ENCODE measurements around the gene E2F6.
"Not testable (repeated sequence)": the region's sequence is repeated elsewhere in the genome, so short reads cannot be mapped to it uniquely, and the experiment has no call there.

E2F6 gene

DNA sequence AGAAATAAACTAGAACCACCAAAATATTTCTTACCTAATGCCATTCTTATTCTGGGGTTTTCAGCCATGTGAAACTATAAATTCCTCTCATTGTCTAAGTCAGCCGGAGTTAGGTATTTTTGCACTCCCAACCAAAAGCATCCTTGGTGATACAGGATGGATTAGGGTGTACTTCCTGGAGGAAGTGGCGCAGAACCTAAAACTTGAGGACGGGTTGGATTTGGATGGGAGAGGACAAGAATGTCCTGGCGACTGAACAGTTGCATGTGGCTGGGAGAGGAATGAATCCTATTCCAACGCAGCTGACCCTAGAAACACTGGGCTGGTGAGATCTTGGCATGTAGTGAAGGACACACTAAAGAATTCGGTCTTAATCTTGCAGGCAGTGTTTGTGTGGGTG lies 58.5 kb downstream of the E2F6 start:
- in situ Hi-C loops (cut with HindIII; ENCODE audit: low pct_ligation_motif_present, low sequenced_read_pairs), result no loop called here
- no peaks in the 10 kb centered on the region for H3K27me3 ChIP-seq (replicated peaks)
- TF ChIP-seq, protein P1, sequence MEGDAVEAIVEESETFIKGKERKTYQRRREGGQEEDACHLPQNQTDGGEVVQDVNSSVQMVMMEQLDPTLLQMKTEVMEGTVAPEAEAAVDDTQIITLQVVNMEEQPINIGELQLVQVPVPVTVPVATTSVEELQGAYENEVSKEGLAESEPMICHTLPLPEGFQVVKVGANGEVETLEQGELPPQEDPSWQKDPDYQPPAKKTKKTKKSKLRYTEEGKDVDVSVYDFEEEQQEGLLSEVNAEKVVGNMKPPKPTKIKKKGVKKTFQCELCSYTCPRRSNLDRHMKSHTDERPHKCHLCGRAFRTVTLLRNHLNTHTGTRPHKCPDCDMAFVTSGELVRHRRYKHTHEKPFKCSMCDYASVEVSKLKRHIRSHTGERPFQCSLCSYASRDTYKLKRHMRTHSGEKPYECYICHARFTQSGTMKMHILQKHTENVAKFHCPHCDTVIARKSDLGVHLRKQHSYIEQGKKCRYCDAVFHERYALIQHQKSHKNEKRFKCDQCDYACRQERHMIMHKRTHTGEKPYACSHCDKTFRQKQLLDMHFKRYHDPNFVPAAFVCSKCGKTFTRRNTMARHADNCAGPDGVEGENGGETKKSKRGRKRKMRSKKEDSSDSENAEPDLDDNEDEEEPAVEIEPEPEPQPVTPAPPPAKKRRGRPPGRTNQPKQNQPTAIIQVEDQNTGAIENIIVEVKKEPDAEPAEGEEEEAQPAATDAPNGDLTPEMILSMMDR (IDR thresholded peaks at IDR 0.05; ENCODE audit: low read depth, low read length, missing control alignments), result no peak
- no peak for DNase-seq
- H3K27ac ChIP-seq, result no peak overlapping the region
- no peaks in the 10 kb centered on the region for H3K36me3 ChIP-seq (replicated peaks)
- no peak overlapping the region for H3K4me3 ChIP-seq (ENCODE audit: low read depth, low read length)

DNA sequence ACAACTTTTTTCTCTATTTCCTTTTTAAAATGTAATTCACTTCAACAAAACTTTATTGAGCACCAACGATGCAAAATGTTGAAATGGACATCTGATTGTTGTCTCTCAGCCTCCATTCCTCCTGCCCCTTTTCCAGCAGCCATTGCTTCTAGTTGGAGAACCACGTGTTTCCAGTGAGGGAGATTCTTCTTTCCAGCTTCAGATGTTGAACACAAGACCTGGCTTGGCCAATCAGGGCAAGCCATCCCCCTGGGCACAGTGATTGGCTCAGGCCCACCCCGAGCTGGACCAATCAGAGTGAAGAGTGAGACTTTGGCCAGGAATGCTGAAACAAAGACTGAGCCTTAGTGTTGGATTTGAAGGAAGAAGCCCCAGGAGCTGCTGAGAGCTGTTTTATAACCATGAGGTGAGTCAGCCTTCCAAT lies 59.0 kb downstream of the E2F6 start:
- Histone ChIP-seq H3K27me3 (replicated peaks) (no peaks in the 10 kb centered on the region), H3K27ac (peak overlapping the region; percentile 32), H3K36me3 (replicated peaks) (no peaks in the 10 kb centered on the region), H3K4me3 (ENCODE audit: low read depth, low read length) (no peak overlapping the region)
- TF ChIP-seq, protein P1 (IDR thresholded peaks at IDR 0.05; ENCODE audit: low read depth, low read length, missing control alignments), result no peak
- in situ Hi-C loops (cut with HindIII; ENCODE audit: low pct_ligation_motif_present, low sequenced_read_pairs), result no loop called here
- DNase-seq, result peak; percentile 80

DNA sequence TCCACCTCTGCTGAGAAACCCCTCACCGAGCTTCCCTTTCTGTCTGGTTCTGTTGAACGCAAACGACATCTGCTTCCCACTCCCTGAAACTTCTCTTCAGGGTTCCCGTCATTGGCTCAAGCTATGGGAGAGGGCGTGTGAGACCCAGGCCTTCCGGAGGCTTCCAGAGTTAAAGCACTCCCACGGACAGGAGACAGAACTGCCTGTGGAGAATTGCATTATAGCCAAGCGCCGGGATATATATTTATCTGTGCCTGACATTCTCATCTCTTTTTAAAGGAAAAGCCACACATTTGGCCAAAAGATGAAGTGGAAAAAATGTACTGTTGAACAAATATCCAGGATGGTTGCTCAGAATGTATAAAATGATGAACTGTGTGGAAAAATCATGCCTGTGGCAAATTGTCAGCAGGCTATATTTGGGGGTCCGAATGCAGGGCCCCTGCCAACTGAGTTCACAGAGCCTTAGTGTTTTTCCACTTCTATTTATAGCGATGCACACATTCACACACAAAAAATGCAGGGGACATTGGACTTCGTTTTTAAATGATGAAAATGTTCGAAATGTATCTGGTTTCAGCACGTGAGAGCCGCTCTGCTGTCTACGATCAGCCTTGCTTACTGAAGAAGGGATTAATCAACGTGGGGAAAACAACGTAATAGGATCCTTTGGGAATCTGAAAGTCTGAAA lies 59.5 kb downstream of the E2F6 start:
- no peaks in the 10 kb centered on the region for H3K27me3 ChIP-seq (replicated peaks)
- TF ChIP-seq, protein P1 (IDR thresholded peaks at IDR 0.05; ENCODE audit: low read depth, low read length, missing control alignments), result no peak
- H3K27ac ChIP-seq, result peak overlapping the region; percentile 32
- H3K4me3 ChIP-seq (ENCODE audit: low read depth, low read length), result no peak overlapping the region
- peak; percentile 31 for DNase-seq
- in situ Hi-C loops (cut with HindIII; ENCODE audit: low pct_ligation_motif_present, low sequenced_read_pairs), result no loop called here
- H3K36me3 ChIP-seq (replicated peaks), result no peaks in the 10 kb centered on the region

DNA sequence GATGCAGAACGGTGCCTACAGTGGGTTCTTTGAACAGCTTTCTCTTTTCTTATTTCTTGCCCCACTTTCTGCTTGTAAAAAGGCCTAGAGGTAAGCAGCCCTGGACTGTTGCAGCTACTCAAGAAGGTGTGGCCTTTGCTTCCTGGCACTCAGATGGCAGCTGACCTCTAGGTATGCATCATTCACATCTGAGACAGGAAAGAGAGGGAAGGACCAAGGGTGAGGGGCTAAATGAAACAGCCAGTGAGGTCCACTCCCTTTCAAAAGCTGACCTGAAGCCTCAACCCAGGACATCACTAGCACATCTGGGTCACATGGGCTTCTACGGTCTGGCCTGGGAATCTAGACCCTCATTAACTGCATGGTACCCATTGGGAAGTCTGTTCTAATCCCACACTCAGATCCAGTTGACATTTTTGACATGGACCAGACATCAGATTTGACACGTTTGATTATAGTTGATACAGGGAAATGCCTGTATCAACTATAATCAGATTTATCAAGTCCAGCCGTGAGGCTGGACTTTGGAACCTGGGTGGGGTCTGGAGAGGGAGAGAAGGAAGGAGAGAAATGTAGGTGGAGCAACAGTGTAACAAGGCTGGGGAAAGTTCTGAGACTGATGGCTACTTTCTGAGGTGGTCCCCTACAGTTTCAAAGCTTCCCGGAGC lies 60.2 kb downstream of the E2F6 start:
- no peak overlapping the region for H3K4me3 ChIP-seq (ENCODE audit: low read depth, low read length)
- H3K27ac ChIP-seq, result no peak overlapping the region
- H3K27me3 ChIP-seq (replicated peaks), result no peaks in the 10 kb centered on the region
- H3K36me3 ChIP-seq (replicated peaks), result no peaks in the 10 kb centered on the region
- TF ChIP-seq, protein P1 (IDR thresholded peaks at IDR 0.05; ENCODE audit: low read depth, low read length, missing control alignments), result no peak
- DNase-seq, result no peak
- in situ Hi-C loops (cut with HindIII; ENCODE audit: low pct_ligation_motif_present, low sequenced_read_pairs), result no loop called here

DNA sequence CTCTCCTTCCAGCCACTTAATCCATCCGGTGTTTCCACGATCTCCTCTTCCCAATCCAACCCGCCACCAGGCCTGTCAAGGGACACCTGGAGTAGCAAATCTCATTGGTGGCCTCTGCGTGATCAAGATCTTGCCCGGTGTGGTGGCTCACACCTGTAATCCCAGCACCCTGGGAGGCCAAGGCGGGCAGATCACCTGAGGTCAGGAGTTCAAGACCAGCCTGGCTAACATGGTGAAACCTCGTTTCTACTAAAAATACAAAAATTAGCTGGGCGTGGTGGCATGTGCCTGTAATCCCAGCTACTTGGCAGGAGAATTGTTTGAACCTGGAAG lies 60.9 kb downstream of the E2F6 start:
- H3K4me3 ChIP-seq (ENCODE audit: low read depth, low read length); in situ Hi-C loops (cut with HindIII; ENCODE audit: low pct_ligation_motif_present, low sequenced_read_pairs); DNase-seq; H3K27ac ChIP-seq; H3K27me3 ChIP-seq (replicated peaks); H3K36me3 ChIP-seq (replicated peaks): not testable (repeated sequence)

DNA sequence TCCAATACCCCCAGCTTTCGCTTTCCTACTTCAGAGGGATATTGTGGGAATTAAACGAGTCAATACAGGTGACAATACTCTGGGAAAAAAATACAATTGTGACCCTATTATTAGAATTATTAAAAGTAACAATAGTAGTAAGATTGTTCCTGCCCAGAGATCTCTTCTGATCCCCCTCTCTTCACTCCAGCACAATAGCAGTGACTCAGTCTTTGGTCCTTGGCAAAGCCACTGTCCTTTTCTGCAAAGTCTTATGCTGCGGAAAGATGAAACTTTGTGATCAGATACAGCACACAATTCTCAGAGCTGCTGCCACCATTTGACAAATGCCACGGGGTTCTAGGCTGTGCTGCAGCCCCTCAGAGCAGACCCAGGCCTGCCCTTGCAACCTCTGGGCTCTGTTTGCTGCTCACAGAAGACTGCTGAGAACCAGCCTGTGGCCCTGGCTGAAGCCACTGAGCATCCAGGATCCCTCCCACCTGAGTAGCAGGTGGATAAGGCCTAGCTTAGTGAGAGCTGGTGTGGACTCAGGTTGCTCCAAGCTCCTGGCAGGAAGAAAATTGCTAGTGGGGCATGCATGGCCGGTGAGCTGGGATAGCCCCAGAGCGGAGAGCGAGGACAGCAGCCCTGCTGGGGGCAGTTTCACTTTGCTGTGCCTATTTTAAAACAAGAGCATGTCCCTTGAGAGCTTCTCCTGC lies 61.4 kb downstream of the E2F6 start:
- in situ Hi-C loops (cut with HindIII; ENCODE audit: low pct_ligation_motif_present, low sequenced_read_pairs), result no loop called here
- no peaks in the 10 kb centered on the region for H3K27me3 ChIP-seq (replicated peaks)
- TF ChIP-seq, protein P1 (IDR thresholded peaks at IDR 0.05; ENCODE audit: low read depth, low read length, missing control alignments), result no peak
- H3K4me3 ChIP-seq (ENCODE audit: low read depth, low read length), result no peak overlapping the region
- no peaks in the 10 kb centered on the region for H3K36me3 ChIP-seq (replicated peaks)
- DNase-seq, result no peak
- H3K27ac ChIP-seq, result peak overlapping the region; percentile 61
